OCI-LY7 (cell line): Measurements from ENCODE around the gene CD47. TPM values are rescaled to one million over a fixed set of nuclear protein-coding genes. Genes with fewer than 3 reads are reported as not detected.

Source experiments
- BruUV-seq: library from RNA; stranded (reverse); fragments of 400-500 nt; replicated peaks from 2 replicates; lab custom pipeline; 2021; lab: Mats Ljungman, UMichigan
- CTCF ChIA-PET: fragments of 300-600 bp; sonication (Branson Sonifier 250); formaldehyde crosslinking; loops from one replicate; lab custom pipeline; 2022; ENCODE audit warnings: antibody characterized with exemption; ENCODE audit not compliant: unreplicated experiment; lab: Charles Lee
- POLR2A ChIA-PET: fragments of 300-600 bp; sonication (Branson Sonifier 250); formaldehyde crosslinking; loops from one replicate; lab custom pipeline; 2022; ENCODE audit warnings: antibody characterized with exemption; lab: Charles Lee
- DNase-seq: peaks from one replicate; pipeline ENCODE4 v3.0.0-alpha.2; 2015; ENCODE audit warnings: low spot score
- H2AFZ ChIP-seq: fragments of 200-600 bp; sonication (generic), shearing (Covaris generic); 2 replicates; pipeline ENCODE4 v1.6.1; 2014; ENCODE audit warnings: mild to moderate bottlenecking, antibody characterized with exemption, low read length, moderate library complexity
- H3K27ac ChIP-seq: fragments of 200-600 bp; sonication (generic); 2 replicates; pipeline ENCODE4 v1.5.1; 2014; ENCODE audit warnings: mixed run types, low read depth, mild to moderate bottlenecking, moderate library complexity, low read length, inconsistent platforms; ENCODE audit not compliant: poor library complexity, severe bottlenecking
- H3K36me3 ChIP-seq: fragments of 200-600 bp; sonication (generic); 2 replicates; pipeline ENCODE4 v1.6.1; 2014; ENCODE audit warnings: mild to moderate bottlenecking, antibody characterized with exemption, low read length, moderate library complexity, mixed read lengths; ENCODE audit not compliant: insufficient read depth
- H3K4me1 ChIP-seq: fragments of 200-600 bp; sonication (generic); 2 replicates; pipeline ENCODE4 v1.5.1; 2014; ENCODE audit warnings: mild to moderate bottlenecking, low read length; ENCODE audit not compliant: insufficient read depth, poor library complexity, severe bottlenecking
- H3K4me2 ChIP-seq: fragments of 200-600 bp; sonication (generic); 2 replicates; pipeline ENCODE4 v1.6.1; 2014; ENCODE audit warnings: mild to moderate bottlenecking, low read length
- H3K4me3 ChIP-seq: fragments of 200-600 bp; sonication (generic); 2 replicates; pipeline ENCODE4 v1.5.1; 2014; ENCODE audit warnings: mild to moderate bottlenecking, low read depth, low read length; ENCODE audit not compliant: poor library complexity, severe bottlenecking
- H3K79me2 ChIP-seq: fragments of 200-600 bp; sonication (generic); 2 replicates; pipeline ENCODE4 v1.6.1; 2016; ENCODE audit warnings: low read depth, mild to moderate bottlenecking, low read length, moderate library complexity, mixed read lengths; ENCODE audit not compliant: insufficient read depth
- H3K9me2 ChIP-seq: fragments of 200-600 bp; sonication (generic); 2 replicates; pipeline ENCODE4 v1.6.1; 2016; ENCODE audit warnings: mild to moderate bottlenecking, low read length, mixed read lengths; ENCODE audit not compliant: insufficient read depth
- H3K9me3 ChIP-seq: fragments of 200-600 bp; sonication (generic); 2 replicates; pipeline ENCODE4 v1.6.1; 2014; ENCODE audit warnings: mild to moderate bottlenecking, mixed run types, low read length, mixed read lengths
- H4K20me1 ChIP-seq: fragments of 200-600 bp; sonication (generic); 2 replicates; pipeline ENCODE4 v1.6.1; 2014; ENCODE audit warnings: mild to moderate bottlenecking, antibody characterized with exemption, low read length, moderate library complexity, mixed read lengths; ENCODE audit not compliant: insufficient read depth
- CTCF ChIP-seq: fragments of 200-600 bp; sonication (generic); conservative IDR thresholded peaks from 2 replicates; pipeline ENCODE4 v1.5.1; 2014; ENCODE audit warnings: mild to moderate bottlenecking, antibody characterized with exemption, low read length, moderate library complexity, mixed read lengths
- EZH2phosphoT487 ChIP-seq: fragments of 200-600 bp; sonication (generic); IDR thresholded peaks from 2 replicates; pipeline ENCODE4 v1.6.1; 2018; ENCODE audit warnings: low read depth, borderline replicate concordance, mild to moderate bottlenecking, mixed run types, antibody characterized with exemption, low read length, moderate library complexity, mixed read lengths
- intact Hi-C: fragments of 100-400 bp; cut with micrococcal nuclease; formaldehyde crosslinking; loops from one replicate; pipeline ENCODE4 v1.10.0; 2022; ENCODE audit not compliant: unreplicated experiment
- total RNA-seq, 2 experiments: library from RNA; depleted of rRNA in 1 of 2; stranded (reverse); fragments of >200 nt in 1 of 2; shearing (Covaris generic) in 1 of 2; gene quantifications; 2 replicates each; pipeline ENCODE4 v1.2.3, GENCODE V29; 2014 to 2022

Gene CD47
- total RNA-seq, 2 experiments from 2014 or later: 43.9 to 50.0 TPM

- no peak overlapping the region for H2AFZ ChIP-seq
- H3K9me3 ChIP-seq: no peaks in the 10 kb centered on the region
- H3K36me3 ChIP-seq: peaks cover 69% of the 10 kb centered on the region
- intact Hi-C loops: loop anchor here (2.0 kb wide), 1 partner anchor 14 kb away; no protein-coding TSS in a partner anchor
- TF ChIP-seq CTCF: no peak
- no peak for TF ChIP-seq EZH2phosphoT487
- no TSS peak for BruUV-seq
- H3K4me3 ChIP-seq: no peak overlapping the region
- H3K79me2 ChIP-seq: peaks cover 33% of the 10 kb centered on the region; the same call in 1 of the 2 replicates
- no peak overlapping the region for H3K27ac ChIP-seq
- H3K4me2 ChIP-seq: no peak overlapping the region
- no peak for DNase-seq
- H3K4me1 ChIP-seq: no peaks in the 10 kb centered on the region
- peaks cover 9% of the 10 kb centered on the region; the same call in 1 of the 2 replicates for H4K20me1 ChIP-seq
- ChIA-PET POLR2A (interaction anchor here (0.6 to 1.4 kb wide), 3 partner anchors 10 to 35 kb away, joined by 3 to 4 read pairs (median 3); no protein-coding TSS in a partner anchor), CTCF (no interaction called here)
- no peaks in the 10 kb centered on the region for H3K9me2 ChIP-seq
Measured at GRCh38 chr3:108076564-108076963, 14.3 kb downstream of the CD47 start.

GRCh38 chr3:108073764-108074431, 16.9 kb downstream of the CD47 start:
- Histone ChIP-seq H3K36me3 (peaks cover 76% of the 10 kb centered on the region), H3K9me3 (no peaks in the 10 kb centered on the region), H3K4me3 (no peak overlapping the region), H3K9me2 (no peaks in the 10 kb centered on the region), H3K27ac (no peak overlapping the region), H4K20me1 (0 out of 2 replicates have a peak, but pooled peaks cover 7% of the 10 kb centered on the region), H3K4me1 (no peaks in the 10 kb centered on the region), H2AFZ (no peak overlapping the region), H3K4me2 (no peak overlapping the region), H3K79me2 (peaks cover 24% of the 10 kb centered on the region; the same call in 1 of the 2 replicates)
- POLR2A ChIA-PET: interaction anchor here (0.5 to 1.5 kb wide), 5 partner anchors 12 to 1817 kb away, joined by 3 to 5 read pairs (median 3); no protein-coding TSS in a partner anchor
- no peak for TF ChIP-seq EZH2phosphoT487
- no peak for TF ChIP-seq CTCF
- intact Hi-C loops: no loop called here
- CTCF ChIA-PET: interaction anchor here (0.6 kb wide), 1 partner anchor 239 kb away, joined by 3 read pairs; no protein-coding TSS in a partner anchor
- no TSS peak for BruUV-seq
- no peak for DNase-seq

- TF ChIP-seq EZH2phosphoT487: no peak
- TF ChIP-seq CTCF: no peak
- CTCF ChIA-PET: no interaction called here
- intact Hi-C loops: no loop called here
- H3K4me2 ChIP-seq: no peak overlapping the region
- H3K4me1 ChIP-seq: no peaks in the 10 kb centered on the region
- peaks cover 16% of the 10 kb centered on the region; the same call in 1 of the 2 replicates for H3K79me2 ChIP-seq
- H3K4me3 ChIP-seq: no peak overlapping the region
- 0 out of 2 replicates have a peak, but pooled peaks cover 4% of the 10 kb centered on the region for H4K20me1 ChIP-seq
- H3K36me3 ChIP-seq: peaks cover 75% of the 10 kb centered on the region
- no peak for DNase-seq
- no peaks in the 10 kb centered on the region for H3K9me3 ChIP-seq
- BruUV-seq: no TSS peak
- no peak overlapping the region for H3K27ac ChIP-seq
- H2AFZ ChIP-seq: no peak overlapping the region
- no peaks in the 10 kb centered on the region for H3K9me2 ChIP-seq
- POLR2A ChIA-PET: no interaction called here
Measured at GRCh38 chr3:108071368-108071767, 19.5 kb downstream of the CD47 start.
